Activated gamma-delta T cell treated with Interleukin-2 at 50 U/mL for 16 hours (primary cell): ENCODE results near the gene KCNH1.

Experiments
- DNase-seq: peaks from one replicate; pipeline ENCODE4 v3.0.0-alpha.2; 2020

Gene KCNH1

DNA sequence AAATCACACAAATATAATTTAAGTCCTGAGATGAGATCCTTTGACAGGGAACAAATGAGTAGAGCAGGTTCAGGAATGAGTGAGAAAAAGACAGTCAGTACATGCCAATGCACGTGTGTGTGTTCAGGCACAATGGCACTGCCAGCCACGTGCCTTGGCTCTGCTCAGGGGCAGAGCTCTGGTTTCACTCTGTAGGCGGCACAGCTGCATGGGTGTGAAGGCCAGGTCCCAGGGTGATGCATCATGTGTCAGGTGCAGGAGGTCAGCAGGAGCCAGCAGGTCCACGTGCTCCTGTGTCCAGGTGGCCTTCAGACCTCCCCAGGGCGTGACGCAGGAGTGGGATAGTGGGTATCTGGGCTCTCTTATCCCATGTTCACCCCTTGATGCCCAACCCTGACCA lies 386.1 kb downstream of the KCNH1 start:
- no peak for DNase-seq

DNA sequence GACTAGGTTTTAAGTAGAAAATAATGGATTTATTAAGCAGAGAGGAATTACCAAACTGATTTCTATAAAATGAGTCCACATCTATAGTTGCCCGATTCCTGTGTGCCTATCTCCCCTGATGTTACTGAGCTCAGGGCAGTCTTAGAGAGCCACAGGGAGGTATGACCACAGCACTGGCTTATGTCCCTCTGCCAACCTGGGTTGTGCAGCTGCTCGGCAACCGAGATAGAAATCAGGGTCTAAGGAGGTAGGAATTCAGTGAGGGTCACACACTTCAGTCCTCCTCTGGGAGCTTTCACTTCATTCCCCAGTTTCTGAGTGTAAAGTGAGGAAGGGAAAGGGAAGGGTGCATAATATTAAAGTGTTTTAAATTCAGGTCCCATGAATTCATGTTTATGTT lies 386.8 kb downstream of the KCNH1 start:
- no peak for DNase-seq

DNA sequence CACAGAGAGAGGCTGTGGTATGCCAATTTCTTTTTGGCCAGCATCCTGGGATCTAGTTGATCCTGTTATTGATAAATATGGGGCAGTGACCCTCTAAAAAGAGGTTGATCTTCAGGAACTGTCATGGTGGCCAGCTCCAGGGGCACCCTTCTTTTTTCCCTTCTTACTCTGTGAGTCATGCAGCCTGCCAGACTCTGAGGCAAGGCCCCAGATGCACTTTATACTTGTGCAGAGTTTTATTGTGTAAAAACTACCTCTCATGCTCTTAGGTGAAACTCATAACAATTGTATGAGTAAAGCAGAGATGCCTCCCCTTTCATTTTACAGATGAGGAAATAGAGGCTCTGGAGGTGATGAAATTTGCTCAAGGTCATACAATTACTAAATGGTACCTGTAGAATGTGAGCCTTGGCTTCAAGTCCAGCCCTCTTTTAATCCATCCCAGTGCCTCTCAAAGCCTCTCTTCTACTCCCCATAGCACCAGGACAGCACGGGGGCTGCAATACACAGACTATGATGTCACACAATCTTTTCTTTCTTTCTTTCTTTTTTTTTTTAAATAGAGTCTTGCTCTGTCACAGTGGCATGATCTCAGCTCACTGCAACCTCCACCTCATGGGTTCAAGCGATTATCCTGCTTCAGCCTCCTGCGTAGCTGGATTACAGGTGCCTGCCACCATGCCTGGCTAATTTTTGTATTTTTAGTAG lies 387.8 kb downstream of the KCNH1 start:
- no peak for DNase-seq

DNA sequence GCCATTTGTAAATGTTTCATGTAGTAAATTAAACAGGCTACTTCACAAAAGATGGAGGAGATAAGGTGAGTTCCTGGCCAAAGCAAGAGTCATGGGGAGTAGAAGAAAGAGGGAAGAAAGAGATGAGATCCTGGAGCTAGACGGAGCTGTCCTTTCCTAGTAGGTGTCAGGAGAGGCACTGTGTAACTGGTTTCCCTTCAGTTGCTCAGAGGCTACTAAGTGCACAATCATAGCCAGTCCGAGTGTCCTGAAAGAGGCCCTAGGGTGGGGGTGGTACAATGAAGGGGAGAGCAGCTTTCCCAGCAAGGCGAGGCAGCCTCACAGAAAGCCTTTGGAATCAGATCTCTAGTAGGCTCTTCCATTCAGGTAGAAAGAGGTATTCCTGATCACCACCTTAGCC lies 390.9 kb downstream of the KCNH1 start:
- no peak for DNase-seq

DNA sequence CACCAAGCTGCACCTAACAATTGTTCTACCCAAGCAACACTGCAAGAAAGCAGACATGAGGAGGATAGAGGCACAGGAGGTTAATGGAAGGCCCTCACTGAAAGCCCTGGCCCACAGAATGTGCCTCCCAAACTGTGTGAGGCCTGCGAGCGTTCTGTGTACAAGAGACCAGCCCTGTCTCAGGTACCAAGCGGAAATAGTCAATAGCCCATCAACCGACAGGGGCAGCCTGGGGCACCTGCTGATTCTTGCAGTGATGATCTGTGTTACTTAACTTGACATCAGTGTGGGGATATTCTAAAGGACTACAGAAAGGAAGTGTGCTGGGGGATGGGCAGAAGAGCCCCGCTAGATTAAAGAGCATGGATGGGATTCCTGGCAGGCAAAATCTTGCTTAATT lies 392.4 kb downstream of the KCNH1 start:
- no peak for DNase-seq

DNA sequence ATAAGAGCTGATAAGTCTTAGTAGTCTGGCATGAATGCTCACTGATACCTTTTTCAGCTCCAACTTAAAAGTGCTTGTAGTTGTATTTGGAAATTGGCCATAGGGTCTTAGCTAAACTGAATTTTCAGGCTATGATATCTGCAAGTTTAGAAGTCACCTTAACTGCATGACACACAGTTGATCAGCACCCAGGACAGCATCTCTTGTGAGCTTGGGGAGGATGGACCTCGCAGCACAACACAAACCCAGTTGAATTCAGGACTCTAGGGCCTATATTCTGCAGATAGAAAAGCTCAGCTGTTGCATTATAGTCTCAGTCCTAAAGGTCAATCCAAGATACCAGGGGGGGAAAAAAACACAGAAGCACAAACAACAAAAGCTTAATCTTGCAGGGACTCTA lies 394.3 kb downstream of the KCNH1 start:
- no peak for DNase-seq

DNA sequence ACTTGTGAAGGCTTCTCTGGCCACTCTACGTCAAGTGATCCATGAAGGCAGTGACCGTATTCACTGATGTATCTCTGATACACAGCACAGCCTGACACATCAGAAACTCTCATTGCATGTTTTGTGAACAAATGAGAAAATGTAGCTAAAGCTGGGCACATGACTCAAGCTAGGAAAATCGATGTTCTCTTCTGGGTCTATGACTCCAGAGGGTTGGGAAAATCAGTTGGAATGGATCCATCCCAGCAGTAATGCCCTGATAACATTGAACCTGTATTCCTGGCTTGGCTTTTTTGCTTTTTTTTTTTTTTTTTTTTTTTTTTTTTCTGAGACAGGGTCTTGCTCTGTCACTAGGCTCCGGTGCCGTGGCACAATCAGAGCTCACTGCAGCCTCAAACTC lies 395.7 kb downstream of the KCNH1 start:
- no peak for DNase-seq

DNA sequence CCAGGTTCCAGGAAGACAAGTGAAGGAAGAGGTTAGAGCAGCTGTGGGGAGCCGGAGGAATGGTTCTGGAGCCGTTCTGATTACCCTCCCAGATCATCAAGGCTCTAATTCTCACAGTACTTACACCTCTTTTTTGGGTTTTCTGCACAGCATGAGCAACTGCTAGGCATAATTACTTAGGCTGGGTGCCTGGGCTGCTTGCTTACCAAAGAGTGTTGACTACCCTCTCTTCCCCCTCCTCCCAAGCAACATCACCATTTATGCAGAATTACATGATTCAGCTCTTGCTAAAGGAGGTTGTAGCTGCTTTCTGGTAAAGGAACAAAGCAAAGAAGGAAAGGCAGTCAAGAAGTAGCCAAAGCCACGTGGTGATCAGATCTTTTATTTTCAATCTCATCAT lies 397.2 kb downstream of the KCNH1 start:
- DNase-seq: no peak

DNA sequence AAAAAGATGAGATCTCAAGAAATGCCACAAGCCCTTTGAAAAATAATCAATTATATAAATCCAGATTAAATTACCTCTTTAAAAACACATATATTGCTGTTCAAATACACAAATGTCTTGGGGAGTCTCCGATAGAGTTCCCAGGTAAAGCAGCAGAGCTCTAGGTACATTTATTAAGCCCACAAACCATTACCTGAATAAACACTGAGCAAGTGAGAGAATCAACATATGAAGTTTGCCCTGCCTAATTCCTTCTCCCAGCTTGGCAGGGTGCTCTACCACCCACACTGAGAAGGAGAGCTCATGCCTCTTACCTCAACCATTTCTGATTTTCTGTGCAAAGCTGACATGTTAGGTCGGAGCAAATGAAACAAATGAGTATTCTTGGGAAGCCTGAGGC lies 402.4 kb downstream of the KCNH1 start:
- DNase-seq: no peak

DNA sequence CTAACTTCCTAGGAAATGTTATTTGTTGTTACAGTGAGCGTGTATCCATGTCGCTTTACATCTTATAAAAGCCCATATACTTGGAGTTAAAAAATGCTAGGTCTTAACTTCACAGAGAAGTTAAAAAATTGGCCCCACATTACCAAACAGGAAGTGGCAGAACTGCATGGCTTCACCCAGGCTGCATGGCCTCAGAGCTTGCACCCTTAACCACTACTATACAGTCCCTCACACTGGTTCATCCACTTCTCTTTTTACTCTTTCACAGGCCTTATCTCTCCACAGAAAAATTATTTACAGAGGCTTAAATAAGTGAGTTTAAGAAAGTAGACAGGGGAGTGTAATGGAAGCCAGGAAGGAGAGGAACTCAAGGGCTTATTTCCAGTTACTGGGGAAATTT lies 402.8 kb downstream of the KCNH1 start:
- no peak for DNase-seq

DNA sequence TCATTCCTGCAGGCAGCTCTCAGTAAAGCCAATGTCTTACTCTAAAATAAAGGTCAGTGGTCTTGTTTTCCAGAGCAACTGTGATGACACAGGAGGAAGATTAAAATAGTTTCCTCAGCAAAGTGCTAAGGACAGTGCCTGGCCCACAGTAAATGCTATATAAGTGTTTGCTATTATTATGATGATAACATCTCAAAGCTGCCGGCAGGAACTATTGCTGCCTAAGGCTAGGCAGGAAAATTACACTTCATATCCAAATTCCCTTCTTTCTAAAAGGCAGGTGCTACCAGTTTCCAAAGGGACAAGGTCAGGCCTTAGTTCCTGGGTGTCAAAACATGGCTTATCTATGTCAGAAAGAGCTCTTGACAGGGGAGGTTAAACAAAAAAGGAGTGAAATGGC lies 403.9 kb downstream of the KCNH1 start:
- DNase-seq: no peak

DNA sequence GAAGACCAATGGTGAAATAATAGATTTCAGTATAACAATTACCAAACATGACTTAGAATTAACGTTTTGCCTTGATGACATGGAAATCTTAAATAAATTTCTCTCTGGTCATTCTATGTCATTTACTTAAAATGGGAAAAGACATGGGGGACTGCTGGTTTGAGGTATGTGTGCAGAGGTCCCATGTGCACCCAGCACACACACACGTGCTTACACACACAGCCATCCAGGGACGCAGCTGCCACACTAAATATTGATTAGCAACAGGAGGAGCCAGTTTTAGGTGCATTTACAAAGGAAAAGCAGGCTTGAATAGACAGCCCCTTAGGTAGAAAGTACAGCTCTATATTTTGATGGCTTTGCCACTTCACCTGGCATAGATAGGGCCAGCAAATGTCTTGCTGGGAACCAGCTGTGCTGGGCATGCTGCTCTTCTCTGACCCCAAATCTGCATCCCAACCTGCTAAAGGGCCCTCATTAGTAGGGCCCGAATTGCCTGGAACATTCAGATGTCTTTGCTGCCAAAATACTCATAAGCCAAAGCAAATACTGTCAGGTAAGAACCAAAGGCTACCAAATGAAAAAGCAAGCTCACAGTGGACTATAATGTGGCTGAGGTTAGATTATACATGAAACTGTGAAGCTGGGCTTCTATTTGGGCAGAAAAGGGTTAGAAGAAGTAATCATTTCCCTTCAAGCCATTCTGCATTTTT lies 405.4 kb downstream of the KCNH1 start:
- no peak for DNase-seq

DNA sequence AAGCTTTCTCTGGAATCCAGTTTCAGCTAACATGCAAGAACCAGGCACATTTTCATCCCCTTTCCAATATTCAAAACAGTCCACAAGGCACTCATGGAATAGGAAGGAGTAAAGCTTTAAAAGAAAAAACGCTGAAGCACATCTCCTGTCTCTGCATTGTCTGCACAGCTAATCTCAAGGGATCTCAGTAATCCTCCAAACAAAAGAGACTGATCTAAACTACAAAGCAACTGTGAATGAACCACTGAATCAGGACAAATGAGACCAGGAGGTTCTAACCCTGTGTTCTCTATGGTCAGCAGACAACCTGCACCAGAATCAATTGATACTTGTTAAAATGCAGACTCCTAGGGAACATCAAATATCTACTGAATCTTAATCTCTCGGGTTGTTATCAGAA lies 406.2 kb downstream of the KCNH1 start:
- no peak for DNase-seq

DNA sequence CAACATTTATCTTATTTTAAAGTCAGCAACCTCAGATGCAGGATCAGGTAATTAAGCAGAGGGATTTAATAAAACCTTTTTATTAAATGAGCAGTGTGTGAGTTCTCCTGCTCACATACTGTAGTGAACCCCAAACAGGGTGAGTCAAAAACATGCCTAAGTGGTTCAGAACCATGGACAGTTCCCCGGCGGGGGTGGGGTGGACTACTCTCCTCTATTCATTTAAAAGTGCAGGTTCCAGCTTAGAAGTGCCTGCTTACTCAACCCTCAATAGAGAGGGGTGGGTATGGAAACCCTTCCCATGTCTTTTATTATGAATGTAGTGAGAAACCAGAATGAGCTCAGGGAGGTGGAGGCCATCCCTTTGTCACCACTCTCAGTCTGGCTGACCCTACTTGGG lies 407.3 kb downstream of the KCNH1 start:
- DNase-seq: peak; percentile 21

DNA sequence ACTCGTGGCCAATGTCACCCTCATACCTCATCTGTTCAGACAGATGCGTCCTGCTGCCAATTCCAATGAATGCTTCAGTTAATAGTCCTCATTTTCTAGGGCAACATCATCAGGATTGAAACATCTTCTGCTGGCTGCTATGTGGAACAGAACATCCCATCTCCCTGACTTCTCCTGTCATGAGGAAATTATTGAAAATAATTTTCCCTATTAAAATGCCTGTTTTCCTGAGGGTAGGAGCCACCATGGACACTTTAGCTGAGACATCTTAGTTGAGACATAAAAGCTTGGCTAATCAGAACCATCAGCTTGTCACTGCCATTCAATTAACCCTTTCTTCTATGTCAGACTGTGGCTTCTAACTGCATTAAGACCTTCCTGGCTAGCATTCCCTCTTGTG lies 409.2 kb downstream of the KCNH1 start:
- no peak for DNase-seq

DNA sequence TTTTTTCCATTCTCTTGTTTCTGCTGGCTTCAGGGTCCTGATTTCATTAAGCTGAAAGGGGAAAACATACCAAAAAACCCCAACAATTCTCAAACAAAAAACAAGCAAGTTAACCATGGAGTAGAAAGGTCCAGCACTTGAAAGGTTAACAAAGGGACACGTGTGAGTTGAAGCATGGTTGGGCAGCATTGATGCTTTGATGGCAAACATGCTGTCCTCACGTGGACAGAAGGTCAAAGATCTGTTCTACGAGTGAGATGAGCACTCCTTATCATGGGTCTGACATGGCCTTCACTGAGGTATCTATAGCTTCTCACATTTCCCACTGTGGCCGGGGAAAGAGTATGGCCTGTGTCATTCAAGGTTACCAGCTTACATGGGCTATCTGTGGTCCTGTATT lies 410.3 kb downstream of the KCNH1 start:
- DNase-seq: no peak

DNA sequence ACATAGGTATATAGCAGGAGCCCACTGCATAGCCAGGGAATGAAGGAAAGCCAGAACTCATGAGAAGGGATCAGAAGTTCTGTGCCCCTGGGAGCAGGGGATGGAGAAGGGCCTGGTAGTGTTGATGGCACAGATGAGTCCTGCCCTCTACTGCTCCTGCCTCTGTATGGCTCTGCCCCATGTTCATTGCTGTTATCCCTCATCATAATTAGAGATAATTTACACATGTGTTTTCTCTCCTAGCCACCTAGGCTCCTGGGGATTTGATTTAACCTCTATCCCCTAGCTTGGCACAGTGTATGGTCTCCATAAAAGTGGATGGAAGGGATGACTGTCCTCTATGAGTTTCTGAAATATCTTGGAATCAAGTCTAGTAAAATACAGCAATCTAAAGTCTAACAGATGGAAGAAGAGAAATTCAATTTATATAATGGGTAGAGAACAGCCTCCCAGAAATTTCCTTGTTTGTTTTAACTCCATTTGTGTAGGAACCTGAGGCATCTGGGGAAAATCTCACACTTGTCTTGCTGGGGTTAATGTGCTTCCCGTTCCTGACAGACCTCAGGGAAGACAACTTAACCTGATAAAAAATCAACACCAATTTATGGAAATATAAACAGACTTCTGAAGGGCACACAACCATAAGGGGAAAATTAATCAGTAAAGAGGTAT lies 411.4 kb downstream of the KCNH1 start:
- no peak for DNase-seq

DNA sequence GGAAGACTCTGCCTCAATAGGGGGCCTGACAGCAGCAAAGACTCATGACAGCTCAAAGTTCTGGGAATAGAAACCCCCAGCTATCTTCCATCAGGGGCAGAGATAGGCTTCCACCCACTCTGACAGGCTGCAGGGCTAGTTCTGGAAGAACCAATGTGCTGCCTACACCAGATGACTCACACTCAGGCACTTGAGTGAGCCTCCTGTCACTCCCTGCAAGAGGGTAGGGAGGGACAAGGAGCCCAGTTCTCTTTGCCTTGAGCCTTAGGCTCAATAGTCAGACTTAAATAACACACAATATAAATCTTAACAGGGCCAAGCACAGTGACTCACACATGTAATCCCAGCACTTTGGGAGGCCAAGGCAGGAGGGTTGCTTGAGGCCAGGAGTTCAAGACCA lies 418.9 kb downstream of the KCNH1 start:
- DNase-seq: no peak

DNA sequence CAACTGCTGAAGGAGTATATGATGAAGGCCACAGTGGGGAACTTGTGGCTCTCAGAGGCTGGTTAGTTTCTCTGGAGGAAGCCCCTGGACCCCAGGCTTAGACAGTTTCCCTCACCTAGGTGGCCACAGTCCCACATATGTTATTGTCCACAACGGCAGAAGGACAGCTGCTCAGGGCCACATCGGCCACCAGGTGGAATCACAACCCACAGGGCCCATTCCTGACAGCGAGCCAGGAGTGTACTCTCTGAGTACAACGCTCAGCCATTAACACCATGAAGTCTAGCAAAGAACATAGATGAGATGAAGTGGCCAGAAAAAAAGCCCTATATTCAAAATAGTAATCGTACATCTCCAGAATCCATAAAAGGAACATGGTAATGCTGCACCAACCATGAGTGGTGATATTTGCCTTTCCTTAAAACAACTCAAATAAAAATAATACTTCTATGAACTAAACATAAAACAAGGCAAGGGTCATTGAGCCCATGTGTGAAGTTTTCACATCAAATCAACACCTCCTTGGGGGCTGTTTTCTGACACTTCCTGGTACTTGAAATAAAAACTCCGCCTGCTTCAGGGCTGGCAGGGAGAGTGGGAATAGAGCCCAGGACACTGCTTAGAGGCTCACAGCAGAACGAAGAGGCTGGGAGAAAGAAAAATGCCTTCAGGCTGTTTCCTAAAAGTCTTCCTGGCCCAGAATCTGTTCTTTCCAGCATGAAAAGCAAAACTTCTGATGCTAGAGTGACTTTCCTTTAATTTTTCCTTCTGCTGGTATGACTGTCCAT lies 421.9 kb downstream of the KCNH1 start:
- DNase-seq: no peak

DNA sequence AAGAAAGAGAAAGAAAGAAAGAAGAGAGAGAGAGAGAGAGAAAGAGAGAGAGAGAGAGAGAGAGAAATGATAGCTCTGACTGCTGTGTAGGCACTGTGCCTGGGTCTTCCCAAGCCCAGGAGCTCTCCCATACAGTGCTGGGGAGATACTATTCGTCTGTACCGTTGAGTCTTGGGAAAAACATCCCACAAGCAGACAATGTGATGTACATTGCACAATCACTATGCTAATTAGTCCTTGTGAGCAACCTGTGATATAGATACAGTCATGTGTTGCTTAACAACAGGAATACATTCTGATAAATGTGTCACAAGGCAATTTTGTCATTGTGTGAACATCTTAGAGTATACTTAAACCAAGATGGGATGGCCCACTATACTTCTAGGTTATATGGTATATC lies 424.2 kb downstream of the KCNH1 start:
- no peak for DNase-seq

DNA sequence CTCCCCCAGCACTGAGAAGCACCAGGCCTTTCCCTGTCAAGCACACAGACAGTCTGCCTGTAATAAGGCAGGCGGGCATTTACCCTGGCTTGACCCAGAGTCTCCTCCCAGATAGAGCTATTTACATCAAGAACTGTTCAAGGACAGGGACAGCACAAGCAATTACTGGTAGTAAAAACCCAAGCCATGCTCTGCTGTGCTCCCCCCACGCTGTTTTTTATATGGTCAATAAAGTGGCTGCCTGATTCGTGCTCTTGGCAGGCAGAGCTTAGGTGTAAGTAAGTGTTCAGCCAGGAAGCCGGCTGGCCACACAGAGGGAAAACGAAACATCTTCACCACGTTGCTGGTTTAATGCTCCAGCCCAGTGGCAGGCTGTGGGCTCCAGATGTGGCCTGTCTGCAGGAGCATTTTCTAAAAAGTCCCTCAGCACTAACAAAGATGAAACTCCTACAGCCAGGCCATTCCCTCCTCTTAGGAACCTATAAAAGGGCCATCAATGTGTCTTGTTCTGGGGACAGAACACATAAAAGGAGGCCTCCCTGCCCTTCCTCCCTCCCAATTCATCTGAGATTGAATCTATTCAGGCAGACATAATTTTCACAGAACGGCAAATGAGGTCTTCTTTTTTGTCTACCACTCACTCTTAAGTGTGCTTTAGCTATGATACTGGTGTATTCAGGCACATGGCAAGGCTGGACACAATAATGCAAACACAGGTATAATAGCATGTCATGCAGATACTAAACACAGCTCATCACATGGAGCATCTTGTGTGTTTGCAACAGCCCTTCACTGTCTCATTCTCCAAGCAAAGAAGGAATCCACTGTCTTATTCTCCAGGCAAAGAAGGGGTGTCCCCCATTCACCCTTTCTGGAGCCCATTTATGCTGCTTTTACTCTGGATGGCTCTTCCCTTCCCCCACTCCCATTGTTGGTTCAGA lies 426.4 kb downstream of the KCNH1 start:
- no peak for DNase-seq

DNA sequence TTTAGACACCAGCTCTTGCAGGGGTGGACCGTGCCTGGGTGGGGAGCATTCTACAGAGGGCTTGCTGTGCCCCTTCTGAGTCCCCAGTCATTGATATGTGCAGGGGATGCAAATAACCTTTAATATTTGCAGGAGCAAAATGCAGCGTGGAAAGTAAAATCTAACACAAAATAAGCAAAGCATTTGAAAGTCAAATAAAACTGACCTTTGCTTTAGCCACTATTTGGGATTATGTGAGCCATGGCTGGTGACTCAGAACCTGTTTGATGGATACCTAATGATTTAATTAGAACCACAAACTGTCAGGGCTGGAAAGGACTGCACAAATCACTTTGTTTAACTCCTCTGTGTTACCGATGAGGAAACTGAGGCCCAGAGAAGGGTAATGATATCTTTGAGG lies 427.7 kb downstream of the KCNH1 start:
- DNase-seq: no peak
